ENCODE results near the gene DERL3. TPM values are rescaled to one million over a fixed set of nuclear protein-coding genes. Genes with fewer than 3 reads are reported as not detected.

DERL3 gene
- total and polyA plus RNA-seq, 2 experiments from 2014 or later = 13.6 to 19.5 TPM

DNA sequence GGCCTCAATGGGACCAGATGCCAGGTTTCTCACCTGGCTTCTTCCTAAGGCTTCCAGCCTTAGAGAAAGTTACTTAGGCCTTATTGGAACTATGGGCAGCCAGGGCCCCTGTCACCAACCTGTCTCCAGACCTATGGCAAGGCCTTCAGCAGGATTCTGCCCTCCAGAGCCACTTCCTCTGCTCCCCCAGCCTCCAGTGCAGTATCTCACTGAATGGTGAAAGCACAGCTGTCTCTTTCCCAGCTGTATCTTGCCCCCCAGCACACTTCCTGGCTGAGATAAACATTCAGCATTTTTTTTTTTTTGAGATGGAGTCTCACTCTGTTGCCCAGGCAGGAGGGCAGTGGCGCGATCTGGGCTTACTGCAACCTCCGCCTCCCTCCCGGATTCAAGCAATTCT is 20.4 kb upstream of the DERL3 start:
- Histone ChIP-seq H3K4me2 (peak overlapping the region; percentile 94), H3K27ac (ENCODE audit: low read depth) (no peak overlapping the region), H2AFZ (no peak overlapping the region), H3K4me1 (ENCODE audit: insufficient read depth) (peaks cover 11% of the 10 kb centered on the region), H3F3A (replicated peaks; ENCODE audit: low read depth) (peaks cover 25% of the 10 kb centered on the region), H3K79me2 (replicated peaks; ENCODE audit: insufficient read depth) (peaks cover 3% of the 10 kb centered on the region), H3K27me3 (ENCODE audit: insufficient read depth) (no peaks in the 10 kb centered on the region), H4K20me1 (replicated peaks; ENCODE audit: insufficient read depth) (no peaks in the 10 kb centered on the region; the same call in 1 of the 2 replicates), H3K4me3 (peak overlapping the region; percentile 75; the same call in 1 of the 2 replicates), H3K36me3 (ENCODE audit: insufficient read depth) (no peaks in the 10 kb centered on the region), H3K9me2 (ENCODE audit: insufficient read depth) (no peaks in the 10 kb centered on the region)
- no peak for TF ChIP-seq EZH2phosphoT487 (IDR thresholded peaks at IDR 0.05; ENCODE audit: unreplicated experiment)
- no peak for TF ChIP-seq REST (IDR thresholded peaks at IDR 0.05; ENCODE audit: unreplicated experiment)
- TF ChIP-seq EZH2 (IDR thresholded peaks at IDR 0.05; ENCODE audit: low read depth, unreplicated experiment) = no peak
- TF ChIP-seq NANOG (IDR thresholded peaks at IDR 0.05; ENCODE audit: borderline replicate concordance) = no peak
- no peak for TF ChIP-seq STAT1 (IDR thresholded peaks at IDR 0.05; ENCODE audit: unreplicated experiment)
- no peak for TF ChIP-seq CREB1 (CRISPR knock-in tag; IDR thresholded peaks at IDR 0.05; ENCODE audit: low read depth)
- TF ChIP-seq ZNF114 (CRISPR knock-in tag; IDR thresholded peaks at IDR 0.05) = no peak
- TF ChIP-seq, protein P1, sequence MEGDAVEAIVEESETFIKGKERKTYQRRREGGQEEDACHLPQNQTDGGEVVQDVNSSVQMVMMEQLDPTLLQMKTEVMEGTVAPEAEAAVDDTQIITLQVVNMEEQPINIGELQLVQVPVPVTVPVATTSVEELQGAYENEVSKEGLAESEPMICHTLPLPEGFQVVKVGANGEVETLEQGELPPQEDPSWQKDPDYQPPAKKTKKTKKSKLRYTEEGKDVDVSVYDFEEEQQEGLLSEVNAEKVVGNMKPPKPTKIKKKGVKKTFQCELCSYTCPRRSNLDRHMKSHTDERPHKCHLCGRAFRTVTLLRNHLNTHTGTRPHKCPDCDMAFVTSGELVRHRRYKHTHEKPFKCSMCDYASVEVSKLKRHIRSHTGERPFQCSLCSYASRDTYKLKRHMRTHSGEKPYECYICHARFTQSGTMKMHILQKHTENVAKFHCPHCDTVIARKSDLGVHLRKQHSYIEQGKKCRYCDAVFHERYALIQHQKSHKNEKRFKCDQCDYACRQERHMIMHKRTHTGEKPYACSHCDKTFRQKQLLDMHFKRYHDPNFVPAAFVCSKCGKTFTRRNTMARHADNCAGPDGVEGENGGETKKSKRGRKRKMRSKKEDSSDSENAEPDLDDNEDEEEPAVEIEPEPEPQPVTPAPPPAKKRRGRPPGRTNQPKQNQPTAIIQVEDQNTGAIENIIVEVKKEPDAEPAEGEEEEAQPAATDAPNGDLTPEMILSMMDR (conservative IDR thresholded peaks at IDR 0.05; ENCODE audit: low read depth in 2 of 2) = no peak
- TF ChIP-seq POLR2AphosphoS5 (IDR thresholded peaks at IDR 0.05; ENCODE audit: low read depth) = no peak
- TF ChIP-seq, protein P2, sequence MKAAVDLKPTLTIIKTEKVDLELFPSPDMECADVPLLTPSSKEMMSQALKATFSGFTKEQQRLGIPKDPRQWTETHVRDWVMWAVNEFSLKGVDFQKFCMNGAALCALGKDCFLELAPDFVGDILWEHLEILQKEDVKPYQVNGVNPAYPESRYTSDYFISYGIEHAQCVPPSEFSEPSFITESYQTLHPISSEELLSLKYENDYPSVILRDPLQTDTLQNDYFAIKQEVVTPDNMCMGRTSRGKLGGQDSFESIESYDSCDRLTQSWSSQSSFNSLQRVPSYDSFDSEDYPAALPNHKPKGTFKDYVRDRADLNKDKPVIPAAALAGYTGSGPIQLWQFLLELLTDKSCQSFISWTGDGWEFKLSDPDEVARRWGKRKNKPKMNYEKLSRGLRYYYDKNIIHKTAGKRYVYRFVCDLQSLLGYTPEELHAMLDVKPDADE (IDR thresholded peaks at IDR 0.05) = no peak
- no peak for TF ChIP-seq JUNB (IDR thresholded peaks at IDR 0.05; ENCODE audit: unreplicated experiment)
- no peak for TF ChIP-seq ZNF462 (CRISPR knock-in tag; IDR thresholded peaks at IDR 0.05)
- TF ChIP-seq ZNF331 (CRISPR knock-in tag; IDR thresholded peaks at IDR 0.05; ENCODE audit: low read depth) = no peak
- DNase-seq (ENCODE audit: low spot score) (no peak), ATAC-seq (no peak)
- Mint-ChIP-seq H3K4me1 (peaks cover 21% of the 10 kb centered on the region), H3K9me3 (no peaks in the 10 kb centered on the region), H3K27ac (no peak overlapping the region), H3K27me3 (ENCODE audit: insufficient read depth, low read depth, poor library complexity) (peaks cover 15% of the 10 kb centered on the region), H3K36me3 (ENCODE audit: low read depth) (peaks cover 15% of the 10 kb centered on the region), H3K4me3 (peak overlapping the region; percentile 79)

Measured in GM23338 (cell line).